ENCODE measurements around the gene PAX5.
"Not testable (repeated sequence)": the region's sequence is repeated elsewhere in the genome, so short reads cannot be mapped to it uniquely, and the experiment has no call there.

Gene PAX5

DNA sequence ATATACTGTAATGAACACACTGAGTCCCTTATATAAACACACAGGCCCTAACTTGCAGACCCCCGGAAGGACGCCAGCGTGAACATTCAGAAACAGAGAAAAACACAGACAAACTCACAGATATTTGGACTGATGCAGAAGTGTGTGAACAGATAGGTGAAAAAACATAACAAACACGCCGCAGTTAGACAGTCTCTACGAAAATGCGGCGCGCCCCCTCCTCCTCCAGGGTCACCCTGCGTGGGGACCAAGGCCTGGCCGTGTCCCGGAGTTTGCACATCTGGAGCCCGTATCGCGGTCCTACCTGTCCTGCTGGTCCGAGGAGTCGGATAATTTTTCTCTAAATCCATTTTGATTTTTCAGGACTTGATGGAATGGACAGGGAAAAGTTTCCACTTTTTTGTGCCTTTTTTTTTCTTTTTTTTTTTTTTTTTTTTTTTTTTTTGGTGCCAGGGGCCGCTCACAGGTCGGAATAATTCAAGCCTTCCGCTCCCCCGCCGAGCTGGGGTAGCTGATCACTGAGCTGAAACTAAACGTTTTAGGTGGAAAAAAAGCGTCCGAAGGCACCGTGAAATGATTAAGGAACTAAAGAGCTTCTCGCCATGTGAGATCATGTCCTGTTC lies at the start of gene PAX5:
Gene PAX5 (minus strand): TSS at position 587 of the 623 bp plus-strand sequence. CDS start 237 bp downstream, at position 350.
- no peak for DNase-seq

DNA sequence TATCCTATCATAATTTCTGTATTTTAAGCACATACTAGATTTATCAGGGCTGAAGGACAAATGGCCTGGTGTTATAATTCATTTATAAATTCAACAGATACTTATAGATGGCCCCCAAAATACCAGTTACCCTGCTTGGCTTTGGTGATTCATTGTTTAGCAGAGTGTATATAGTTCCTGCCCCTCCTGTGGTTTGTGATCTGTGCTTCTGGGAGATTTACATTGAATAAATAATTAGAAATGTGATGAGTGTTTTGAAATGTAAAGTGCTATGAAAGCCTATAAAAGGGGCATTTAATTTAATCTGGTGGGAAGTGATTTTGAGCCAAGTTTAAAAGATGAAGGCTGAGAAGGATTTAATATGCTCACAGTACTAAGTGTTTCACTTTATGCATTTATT lies 49.6 kb upstream of the PAX5 start:
- no peak for DNase-seq

GRCh38 chr9:37082214-37082765 lies 48.2 kb upstream of the PAX5 start:
- DNase-seq = no peak

DNA sequence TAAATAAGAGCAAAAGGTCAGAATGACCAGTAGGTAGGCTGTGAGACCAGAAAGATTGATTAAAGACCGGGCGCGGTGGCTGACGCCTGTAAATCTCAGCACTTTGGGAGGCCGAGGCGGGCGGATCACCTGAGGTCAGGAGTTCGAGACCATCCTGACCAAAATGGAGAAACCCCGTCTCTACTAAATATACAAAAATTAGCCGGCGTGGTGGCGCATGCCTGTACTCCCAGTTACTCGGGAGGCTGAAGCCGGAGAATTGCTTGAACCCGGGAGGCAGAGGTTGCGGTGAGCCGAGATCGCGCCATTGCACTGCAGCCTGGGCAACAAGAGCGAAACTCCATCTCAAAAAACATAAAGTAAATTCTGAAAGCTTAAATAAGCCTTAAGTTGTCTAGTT lies 47.4 kb upstream of the PAX5 start:
- not testable (repeated sequence) for DNase-seq

GRCh38 chr9:37080165-37080628 lies 46.1 kb upstream of the PAX5 start:
- not testable (repeated sequence) for DNase-seq

GRCh38 chr9:37079370-37080164 lies 45.5 kb upstream of the PAX5 start:
- peak; percentile 60 for DNase-seq

DNA sequence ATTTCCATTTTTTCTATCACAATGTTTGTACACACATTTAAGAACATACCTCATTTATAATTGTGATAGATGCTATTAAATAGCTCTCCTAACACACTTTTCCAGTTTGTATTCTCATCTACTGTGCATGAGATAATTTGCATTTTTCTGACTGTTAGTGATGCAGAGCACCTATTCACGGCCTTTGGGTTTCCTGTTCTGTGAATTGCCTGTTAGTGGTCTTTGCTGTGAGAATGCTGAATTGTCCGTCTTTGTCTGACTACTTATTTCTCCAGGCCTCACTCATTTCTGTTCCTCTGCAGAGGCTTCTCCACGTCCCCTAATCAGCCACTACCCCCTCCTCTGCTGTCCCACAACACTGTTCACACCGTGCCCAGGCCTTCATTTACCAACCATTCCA lies 40.7 kb upstream of the PAX5 start:
- not testable (repeated sequence) for DNase-seq

DNA sequence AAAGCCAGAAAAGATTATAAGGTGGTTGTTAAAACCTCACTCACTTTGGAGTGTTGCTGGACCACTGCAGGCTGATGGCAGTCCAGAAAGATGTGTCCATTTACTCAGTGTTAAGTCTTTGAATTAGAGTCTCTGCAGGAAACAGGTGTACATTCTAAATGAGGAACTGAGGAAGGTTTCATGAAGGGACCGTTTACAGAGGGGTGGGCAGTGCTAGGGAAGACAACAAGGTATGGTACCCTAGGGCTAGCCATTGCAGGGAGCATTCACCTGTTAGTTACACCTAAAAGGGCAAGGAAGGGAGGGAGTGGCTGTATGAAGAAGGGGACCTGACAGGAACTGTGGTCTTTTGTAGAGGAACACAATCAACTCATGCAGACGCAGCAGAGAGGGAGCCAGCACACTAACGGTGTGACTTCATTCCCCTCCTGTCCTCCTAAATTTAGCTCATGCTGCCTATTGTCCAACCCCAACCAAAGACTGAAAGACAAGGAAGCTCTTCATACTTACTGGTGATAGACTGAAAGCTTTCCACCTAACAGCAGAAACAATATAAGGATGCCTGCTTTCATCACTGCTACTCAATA lies 32.2 kb upstream of the PAX5 start:
- DNase-seq = no peak

GRCh38 chr9:37062336-37062735 lies 28.3 kb upstream of the PAX5 start:
- no peak for DNase-seq

- no peak for DNase-seq
Observed at GRCh38 chr9:37061768-37062167, 27.7 kb upstream of the PAX5 start.

DNA sequence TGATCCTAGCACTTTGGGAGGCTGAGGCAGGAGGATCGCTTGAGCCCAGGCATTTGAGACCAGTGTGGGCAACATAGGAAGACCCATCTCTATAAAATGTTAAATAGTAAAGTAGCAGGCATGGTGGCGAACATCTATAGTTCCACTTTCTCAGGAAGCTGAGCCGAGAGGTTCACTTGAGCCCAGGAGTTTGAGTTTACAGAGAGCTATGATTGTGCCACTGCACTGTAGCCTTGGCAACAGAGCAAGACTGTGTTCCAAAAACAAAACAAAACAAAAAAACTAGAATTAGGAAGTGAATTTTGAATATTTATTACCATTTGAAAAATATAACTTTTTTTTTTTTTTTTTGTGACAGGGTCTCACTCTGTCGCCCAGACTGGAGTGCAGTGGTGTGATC lies 26.8 kb upstream of the PAX5 start:
- no peak for DNase-seq

DNA sequence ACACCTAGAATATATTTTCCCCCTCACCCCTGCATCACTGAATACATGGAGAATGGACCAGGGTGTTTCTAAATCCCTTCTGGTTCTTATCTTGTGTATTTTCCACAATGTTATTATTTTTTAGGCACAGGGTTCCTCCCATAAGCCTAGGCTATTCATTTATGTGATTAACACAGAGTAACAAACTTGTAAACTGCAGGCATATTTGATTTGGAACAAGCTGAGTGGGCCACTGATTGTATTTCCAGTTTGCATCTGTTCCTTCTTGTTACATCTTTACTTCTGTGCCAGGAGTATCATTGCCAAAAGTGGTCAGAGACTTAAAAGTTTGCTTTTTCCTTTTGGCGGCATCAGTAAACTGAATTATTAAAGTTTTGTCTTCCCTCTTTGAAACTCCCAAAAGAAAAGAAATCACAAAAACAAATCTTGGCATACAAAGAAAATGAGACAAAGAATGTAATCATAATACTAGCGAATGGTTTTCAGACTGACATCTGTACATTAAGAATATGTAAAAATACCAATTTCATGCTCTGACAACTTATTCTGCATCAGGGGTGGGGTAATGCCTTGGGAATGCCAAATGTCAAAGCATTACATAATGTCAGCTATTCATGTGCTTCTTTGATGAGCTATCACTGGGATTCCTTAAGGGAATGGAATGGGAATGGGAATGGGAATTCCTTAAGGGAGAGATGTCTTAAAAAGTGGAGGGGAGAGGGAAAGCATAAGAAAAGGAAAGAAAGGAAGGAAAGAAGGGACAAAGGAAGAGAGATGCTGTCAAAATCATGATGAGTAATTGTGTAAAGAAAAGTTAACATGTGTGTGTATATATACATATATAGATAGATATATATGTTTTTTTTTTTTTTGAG lies 22.2 kb upstream of the PAX5 start:
- no peak for DNase-seq

DNA sequence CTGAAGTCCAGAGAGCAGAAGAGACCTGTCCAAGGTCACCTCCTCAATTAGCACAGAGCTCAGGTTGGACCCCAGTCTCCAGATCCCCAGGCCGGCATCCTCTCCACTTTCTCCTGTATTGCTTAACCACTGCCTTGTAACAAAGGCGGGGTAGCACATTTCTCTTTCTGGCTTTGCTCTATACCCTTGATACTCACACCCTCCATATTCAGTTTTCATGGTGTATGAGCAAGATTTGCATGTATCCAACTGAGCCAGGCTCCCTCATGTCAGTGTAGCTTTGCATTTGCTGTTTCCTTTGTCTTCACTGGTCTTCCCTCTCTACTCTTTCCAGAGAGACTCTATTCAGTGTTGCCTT lies 20.3 kb upstream of the PAX5 start:
- DNase-seq = not testable (repeated sequence)

DNA sequence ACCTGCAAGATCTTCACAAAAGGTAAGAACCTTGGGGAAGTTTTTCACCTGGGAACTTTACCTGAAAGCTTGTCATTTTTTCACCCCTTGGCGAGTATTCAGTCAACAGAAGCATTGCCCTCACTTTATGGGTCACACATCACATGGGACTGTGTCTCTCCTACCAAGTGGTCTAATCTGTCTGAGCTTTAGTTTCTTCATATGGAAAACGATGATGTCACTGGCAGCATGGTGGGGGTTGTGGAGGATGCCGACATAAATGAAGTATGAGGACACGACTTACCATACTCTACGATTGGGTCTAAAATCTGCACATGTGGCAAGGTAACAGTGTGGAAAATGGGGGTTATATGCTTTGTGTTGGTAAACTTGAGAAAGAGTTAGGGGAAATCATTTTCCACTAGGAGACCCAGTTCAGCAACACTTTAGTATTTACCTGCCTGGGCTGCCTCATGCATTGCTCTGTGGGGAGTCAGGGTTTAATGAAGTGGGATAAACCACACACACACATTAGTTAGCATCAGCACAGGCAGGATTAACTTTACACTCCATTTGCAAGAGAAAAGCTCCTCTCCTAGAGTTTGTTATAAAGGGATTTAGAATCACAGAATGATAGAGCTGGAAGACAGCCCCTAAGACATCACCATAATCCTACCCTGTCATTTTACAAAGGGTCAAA lies 19.8 kb upstream of the PAX5 start:
- no peak for DNase-seq

DNA sequence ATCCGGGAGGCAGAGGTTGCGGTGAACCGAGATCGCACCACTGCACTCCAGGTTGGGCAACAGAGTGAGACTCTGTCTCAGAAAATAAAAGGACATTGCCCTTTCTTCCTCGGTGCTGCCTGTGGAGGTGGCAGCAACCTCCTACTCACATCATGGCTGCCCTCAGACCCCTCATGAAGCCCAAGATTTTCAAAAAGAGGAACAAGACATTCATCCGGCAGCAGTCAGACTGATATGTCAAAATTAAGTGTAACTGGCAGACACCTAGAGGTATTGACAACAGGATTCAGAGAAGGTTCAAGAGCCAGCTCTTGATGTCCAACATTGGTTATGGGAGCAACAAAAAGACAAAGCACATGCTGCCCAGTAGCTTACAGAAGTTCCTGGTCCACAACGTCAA lies 12.6 kb upstream of the PAX5 start:
- DNase-seq = no peak

DNA sequence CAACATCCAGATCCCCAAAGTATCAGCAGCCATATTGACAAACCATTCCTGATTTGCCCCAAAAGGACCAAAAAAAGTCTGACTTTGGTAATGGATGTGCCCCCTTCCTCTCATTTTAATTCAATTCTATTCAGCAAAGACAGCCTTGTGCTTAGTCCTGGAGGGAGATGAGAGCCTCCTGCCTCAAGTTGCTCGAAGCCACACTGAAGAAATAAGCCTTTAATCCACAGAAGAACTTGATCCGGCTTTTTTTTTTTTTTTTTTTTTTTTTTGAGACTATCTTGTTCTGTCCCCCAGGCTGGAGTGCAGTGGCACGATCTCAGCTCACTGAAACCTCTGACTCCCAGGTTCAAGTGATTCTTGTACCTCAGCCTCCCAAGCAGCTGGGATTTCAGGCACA lies 8.4 kb upstream of the PAX5 start:
- DNase-seq = no peak

DNA sequence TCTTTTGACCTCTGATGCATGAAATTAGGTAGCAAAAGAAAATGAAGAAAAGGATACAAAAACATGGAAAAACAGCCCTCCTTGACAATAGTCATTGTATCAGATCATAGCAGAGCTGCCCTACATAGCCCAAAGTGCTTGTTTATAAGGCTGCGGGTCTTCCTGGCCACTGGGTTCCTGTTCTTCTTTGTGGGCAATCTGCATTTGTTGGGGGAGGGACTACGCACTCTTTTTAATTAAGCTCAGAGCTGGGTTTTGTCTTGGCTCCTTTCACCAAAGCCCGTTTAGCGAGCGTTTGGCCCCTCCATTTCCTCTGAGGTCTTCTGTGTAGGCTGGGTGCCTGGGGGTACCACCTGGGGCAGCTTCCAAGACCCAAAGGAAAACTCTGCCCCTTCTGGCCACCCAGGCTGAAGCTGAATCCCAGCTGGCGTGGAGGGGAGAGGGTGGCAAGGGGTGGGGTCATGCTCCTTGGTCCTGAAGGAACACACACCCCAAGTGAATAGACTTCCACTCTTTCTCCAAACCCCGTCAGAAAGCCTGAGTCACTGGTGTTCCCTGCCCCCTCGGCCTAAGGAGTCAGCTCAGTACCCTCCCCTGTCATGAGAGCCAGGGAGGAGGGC lies 6.5 kb upstream of the PAX5 start:
- no peak for DNase-seq

DNA sequence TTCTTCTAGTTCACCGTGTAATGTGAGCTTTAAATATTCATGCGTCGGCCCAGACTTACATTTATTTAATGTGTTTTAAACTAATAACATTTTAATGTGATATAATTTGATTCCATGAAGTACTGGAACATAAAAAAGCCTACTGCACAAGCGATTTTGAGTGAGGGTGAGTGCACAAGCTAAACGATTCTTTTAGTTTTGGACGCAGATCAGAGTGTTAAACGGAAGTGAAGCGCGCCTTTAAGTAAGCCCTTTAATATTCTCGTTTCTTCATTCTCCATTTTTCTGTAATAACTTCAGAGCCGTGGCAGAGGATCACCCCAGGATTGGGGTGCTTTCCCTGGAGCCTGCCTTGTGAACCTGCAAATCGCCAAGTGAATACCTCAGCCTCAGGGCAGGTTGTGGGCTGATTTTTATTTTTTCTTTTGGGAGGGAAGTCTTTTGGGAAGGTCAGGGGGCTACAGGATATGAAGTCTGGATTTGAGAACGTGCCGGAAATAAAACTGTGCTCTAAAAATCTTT lies 4.9 kb upstream of the PAX5 start:
- DNase-seq = no peak

GRCh38 chr9:37038302-37038942 lies 4.4 kb upstream of the PAX5 start:
- no peak for DNase-seq

DNA sequence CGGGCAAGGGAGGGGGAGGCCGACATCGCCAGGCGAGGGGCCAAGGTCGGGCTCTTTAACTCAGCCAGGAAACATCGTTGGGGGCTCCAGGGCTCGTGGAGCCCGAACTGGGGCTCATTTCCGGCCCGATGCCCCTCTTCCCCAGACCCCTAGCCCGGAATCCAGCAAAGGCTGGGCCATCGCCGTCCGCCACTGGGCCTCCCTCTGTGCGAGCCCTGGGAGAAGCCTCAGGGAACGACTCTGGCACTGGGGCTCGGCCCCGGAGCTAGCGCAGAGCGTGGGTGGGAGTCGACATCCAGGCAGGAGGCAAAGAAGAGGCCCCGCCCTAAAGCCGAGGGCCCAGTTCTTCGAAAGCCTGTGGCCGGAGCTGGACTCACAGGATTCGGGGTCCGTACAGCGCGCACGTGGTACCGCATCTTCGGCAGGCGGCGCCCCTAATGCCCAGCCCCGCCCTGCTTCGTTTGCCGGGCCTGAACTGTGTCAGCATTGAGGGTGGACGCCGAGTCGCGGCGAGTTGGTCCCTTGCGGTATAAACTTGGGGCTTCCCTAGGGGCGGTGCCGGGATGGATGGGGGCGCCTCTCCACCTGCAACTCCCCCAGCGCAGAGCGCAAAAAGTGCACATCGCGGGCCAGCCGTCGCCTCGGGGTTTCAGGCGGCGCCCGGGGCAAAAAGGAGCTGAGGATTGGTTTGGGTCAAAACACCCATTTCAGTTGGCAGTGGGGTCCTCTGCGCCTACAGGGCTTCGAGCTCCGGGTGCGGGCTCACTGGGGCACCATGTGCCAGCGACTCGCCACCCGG lies 3.6 kb upstream of the PAX5 start:
- no peak for DNase-seq

Data from 8988T (cell line).